ENCODE data around the gene NKX2-2. TPM values are rescaled to one million over a fixed set of nuclear protein-coding genes. Genes with fewer than 3 reads are reported as not detected.

The NKX2-2 gene
- total RNA-seq, 2 donors from 2014 or later, result not detected

DNA sequence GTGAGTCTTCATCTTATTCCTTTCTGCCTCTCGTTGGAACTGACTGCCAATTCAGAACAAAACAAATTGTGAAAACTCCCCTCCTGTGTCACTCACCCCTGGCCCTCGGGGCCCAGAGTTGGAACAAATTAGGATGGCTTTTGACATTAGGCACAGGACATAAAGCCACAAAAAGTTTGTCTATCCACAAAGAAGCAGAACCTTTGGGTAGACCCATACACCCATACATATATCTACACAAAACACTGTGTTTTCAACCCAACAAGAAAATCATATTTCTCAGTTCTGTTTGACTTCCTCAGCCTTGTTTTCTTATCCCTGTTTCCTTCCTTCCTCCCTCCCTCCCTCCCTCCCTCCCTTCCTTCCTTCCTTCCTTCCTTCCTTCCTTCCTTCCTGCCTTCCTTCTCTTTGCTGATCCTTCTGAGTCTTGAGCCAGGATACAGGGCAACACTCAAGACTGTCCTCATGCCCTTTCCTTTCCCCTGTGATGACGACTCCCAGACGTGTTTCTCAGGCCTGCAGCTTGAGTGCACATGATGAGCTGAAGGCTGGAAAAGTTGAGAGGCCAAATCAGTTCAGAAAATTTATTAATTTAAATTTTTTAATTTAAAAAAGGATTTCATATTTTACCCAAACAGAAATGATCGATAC, 41.7 kb upstream of the NKX2-2 start:
- Histone ChIP-seq H3K36me3 (no peaks in the 10 kb centered on the region), H3K4me3 (no peak overlapping the region), H3K27ac (no peak overlapping the region), H3K27me3 (no peaks in the 10 kb centered on the region), H3K9me3 (no peaks in the 10 kb centered on the region), H3K4me1 (no peaks in the 10 kb centered on the region)
- TF ChIP-seq, protein P1, sequence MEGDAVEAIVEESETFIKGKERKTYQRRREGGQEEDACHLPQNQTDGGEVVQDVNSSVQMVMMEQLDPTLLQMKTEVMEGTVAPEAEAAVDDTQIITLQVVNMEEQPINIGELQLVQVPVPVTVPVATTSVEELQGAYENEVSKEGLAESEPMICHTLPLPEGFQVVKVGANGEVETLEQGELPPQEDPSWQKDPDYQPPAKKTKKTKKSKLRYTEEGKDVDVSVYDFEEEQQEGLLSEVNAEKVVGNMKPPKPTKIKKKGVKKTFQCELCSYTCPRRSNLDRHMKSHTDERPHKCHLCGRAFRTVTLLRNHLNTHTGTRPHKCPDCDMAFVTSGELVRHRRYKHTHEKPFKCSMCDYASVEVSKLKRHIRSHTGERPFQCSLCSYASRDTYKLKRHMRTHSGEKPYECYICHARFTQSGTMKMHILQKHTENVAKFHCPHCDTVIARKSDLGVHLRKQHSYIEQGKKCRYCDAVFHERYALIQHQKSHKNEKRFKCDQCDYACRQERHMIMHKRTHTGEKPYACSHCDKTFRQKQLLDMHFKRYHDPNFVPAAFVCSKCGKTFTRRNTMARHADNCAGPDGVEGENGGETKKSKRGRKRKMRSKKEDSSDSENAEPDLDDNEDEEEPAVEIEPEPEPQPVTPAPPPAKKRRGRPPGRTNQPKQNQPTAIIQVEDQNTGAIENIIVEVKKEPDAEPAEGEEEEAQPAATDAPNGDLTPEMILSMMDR (IDR thresholded peaks at IDR 0.05), result no peak
- DNase-seq (ENCODE audit: low spot score), result no peak

DNA sequence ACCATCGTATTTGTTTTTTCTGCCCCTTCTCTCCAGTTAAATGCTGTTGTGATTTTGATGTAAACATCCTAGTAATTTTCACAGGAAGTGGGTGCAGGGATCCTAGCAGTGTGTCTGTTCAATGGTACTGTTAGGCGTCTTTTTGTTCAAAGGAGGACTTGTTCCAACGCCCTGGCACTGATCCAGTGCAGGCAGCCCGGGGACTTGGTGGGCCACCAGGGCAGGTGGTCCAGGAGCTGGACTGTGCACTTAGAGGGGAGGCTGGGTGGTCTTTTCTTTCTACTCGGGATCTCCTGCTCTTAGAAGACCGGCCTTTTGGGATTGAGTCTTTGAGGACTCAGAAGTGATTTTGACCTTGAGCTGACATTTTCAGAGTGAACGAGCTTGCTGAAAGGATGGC, 41.1 kb upstream of the NKX2-2 start:
- Histone ChIP-seq H3K27me3 (no peaks in the 10 kb centered on the region), H3K4me1 (no peaks in the 10 kb centered on the region), H3K36me3 (no peaks in the 10 kb centered on the region), H3K27ac (no peak overlapping the region), H3K9me3 (no peaks in the 10 kb centered on the region), H3K4me3 (no peak overlapping the region)
- TF ChIP-seq, protein P1 (IDR thresholded peaks at IDR 0.05), result no peak
- DNase-seq (ENCODE audit: low spot score), result no peak

DNA sequence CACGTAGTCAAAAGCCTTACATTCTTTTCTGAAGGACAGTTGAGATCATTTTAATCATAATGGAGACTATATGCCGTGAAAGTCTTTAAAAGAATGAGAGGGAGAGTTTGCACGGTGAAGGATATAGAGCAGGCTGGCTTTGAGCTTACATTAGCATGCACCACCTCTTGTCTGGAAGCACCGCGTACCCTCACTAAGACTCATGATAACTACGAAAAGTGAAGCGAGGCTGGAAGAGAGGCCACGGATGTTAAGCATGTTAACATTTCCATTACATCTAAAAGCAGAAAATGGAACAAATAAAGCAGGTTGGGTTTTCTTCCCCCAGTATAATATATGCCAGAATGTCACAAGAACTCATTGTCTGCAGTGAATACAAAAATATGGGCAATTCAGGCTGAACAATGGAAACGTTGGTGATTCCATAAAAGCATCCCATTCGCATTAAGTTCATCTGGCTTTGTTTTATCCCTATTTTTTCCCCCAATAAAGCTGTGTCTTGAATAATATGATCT, 40.6 kb upstream of the NKX2-2 start:
- H3K27me3 ChIP-seq, result no peaks in the 10 kb centered on the region
- H3K27ac ChIP-seq, result no peak overlapping the region
- DNase-seq (ENCODE audit: low spot score), result no peak
- H3K36me3 ChIP-seq, result no peaks in the 10 kb centered on the region
- H3K4me3 ChIP-seq, result no peak overlapping the region
- no peaks in the 10 kb centered on the region for H3K9me3 ChIP-seq
- TF ChIP-seq, protein P1 (IDR thresholded peaks at IDR 0.05), result no peak
- no peaks in the 10 kb centered on the region for H3K4me1 ChIP-seq

DNA sequence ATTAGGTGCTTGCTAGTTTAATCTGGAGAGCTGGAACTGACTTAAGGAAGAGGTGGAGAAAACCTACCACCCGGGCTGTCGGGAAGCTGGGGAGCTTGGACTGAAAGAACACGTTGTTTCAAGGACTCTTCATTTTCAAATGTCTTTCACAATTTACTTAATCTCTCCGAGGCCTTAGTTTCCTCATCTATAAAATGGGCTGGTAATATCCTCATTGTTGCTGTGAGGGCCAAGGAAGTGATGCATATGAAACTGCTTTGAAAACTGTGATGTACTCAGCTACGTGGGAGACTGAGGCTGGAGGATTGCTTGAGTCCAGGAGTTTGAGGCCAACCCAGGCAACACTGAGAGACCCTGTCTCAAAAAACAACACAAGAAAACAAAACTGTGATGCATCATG, 36.7 kb upstream of the NKX2-2 start:
- Histone ChIP-seq H3K27me3 (no peaks in the 10 kb centered on the region), H3K9me3 (no peaks in the 10 kb centered on the region), H3K36me3 (no peaks in the 10 kb centered on the region), H3K4me3 (no peak overlapping the region), H3K4me1 (no peaks in the 10 kb centered on the region), H3K27ac (no peak overlapping the region)
- TF ChIP-seq, protein P1 (IDR thresholded peaks at IDR 0.05), result no peak
- DNase-seq (ENCODE audit: low spot score), result no peak

DNA sequence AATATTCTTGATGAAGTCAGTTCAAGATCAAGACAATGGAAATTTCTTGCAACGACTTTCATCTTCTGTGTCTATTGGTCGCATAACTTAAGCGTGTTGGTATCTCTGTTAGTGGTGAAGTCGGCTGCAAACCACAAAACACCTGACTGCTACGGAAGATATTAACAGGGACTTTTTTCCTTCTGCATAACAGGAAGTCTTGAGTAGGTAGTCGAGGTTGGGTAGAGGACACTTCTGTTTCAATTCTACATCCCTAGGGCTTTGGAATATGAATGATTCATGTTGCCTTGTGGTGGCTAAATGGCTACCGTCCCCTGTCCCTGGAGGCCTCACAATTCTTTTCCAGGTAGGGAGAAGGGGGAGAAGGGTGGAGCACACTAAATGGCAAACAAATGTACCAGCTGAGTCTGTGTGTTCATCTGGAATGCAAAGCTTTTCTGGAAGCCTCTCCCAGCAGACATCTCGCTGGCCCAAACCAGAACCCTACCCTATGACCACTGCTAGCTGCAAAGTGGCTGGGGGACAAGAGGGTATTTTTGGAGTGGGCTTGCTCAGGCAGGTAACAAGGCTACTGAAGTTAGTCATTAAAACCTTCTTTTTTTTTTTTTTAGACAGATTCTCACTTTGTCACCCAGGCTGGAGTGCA, 34.6 kb upstream of the NKX2-2 start:
- Histone ChIP-seq H3K27ac (no peak overlapping the region), H3K9me3 (no peaks in the 10 kb centered on the region), H3K36me3 (no peaks in the 10 kb centered on the region), H3K4me1 (no peaks in the 10 kb centered on the region), H3K27me3 (no peaks in the 10 kb centered on the region), H3K4me3 (no peak overlapping the region)
- TF ChIP-seq, protein P1 (IDR thresholded peaks at IDR 0.05), result no peak
- no peak for DNase-seq (ENCODE audit: low spot score)
